ENCODE data around the gene RNF34.

DNA sequence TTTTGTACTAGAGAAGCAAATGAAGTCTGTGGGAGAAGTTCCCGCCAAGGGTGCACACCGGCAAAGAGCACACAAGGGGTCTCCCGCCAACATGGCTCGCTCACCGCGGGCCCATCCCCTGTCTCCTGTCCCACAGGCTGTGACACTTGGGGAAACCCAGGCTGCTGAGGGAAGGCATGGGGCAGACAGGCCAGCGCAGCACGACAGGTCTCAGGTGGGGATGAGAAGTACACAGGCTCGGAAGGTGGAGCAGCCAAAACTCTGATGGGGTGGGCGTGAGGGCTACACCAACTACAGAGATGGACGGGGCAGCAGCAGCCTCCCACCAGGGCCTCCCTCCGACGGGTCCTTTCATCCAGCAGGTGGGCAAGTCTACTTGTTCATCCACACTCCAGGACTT is 64.4 kb downstream of the RNF34 start:
- TF ChIP-seq POLR2A (IDR thresholded peaks at IDR 0.05) (no peak), CTCF (IDR thresholded peaks at IDR 0.05 in 4 of 5, conservative IDR thresholded peaks at IDR 0.05 in 1 of 5) (no peak)
